ENCODE measurements around the gene BACH2. TPM values are rescaled to one million over a fixed set of nuclear protein-coding genes. Genes with fewer than 3 reads are reported as not detected.

BACH2 gene
- total and polyA plus RNA-seq, 2 of the 8 experiments (the other 6 are each of a cell fraction or from before 2014, with no cell fraction given) = 1.9 to 5.9 TPM

DNA sequence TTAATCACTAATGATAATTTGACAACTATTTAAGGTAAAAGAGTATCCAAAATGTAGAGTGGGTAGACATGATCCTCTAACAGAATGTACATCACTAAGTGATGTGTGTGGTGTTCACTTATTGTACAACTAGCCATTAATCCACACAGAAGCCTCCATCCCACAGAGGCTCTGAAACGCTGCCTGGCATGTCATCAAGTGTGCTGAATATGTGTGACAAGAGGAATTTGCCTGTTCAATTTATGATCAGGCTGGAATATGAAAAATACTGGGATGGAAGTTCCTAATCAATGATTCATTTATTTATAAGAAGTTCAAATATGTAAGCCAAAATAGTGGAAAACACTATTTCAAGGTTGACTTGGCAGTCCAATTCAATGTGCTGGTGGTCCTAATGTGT is 72.4 kb downstream of the BACH2 start (continued):
- TF ChIP-seq, protein P1, sequence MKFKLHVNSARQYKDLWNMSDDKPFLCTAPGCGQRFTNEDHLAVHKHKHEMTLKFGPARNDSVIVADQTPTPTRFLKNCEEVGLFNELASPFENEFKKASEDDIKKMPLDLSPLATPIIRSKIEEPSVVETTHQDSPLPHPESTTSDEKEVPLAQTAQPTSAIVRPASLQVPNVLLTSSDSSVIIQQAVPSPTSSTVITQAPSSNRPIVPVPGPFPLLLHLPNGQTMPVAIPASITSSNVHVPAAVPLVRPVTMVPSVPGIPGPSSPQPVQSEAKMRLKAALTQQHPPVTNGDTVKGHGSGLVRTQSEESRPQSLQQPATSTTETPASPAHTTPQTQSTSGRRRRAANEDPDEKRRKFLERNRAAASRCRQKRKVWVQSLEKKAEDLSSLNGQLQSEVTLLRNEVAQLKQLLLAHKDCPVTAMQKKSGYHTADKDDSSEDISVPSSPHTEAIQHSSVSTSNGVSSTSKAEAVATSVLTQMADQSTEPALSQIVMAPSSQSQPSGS (IDR thresholded peaks at IDR 0.05; ENCODE audit: low read length) = no peak
- TF ChIP-seq SIN3A (conservative IDR thresholded peaks at IDR 0.05 in 1 of 2, IDR thresholded peaks at IDR 0.05 in 1 of 2; ENCODE audit: low read depth in 1 of 2, low read length in 2 of 2) = no peak
- TF ChIP-seq POU5F1 (IDR thresholded peaks at IDR 0.05; ENCODE audit: low read depth, low read length) = no peak
- TF ChIP-seq BACH1 (IDR thresholded peaks at IDR 0.05; ENCODE audit: low read length) = no peak
- no peak for TF ChIP-seq RNF2 (IDR thresholded peaks at IDR 0.05; ENCODE audit: borderline replicate concordance, low read depth, low read length, missing control alignments, poor library complexity, severe bottlenecking)
- TF ChIP-seq JUN (IDR thresholded peaks at IDR 0.05; ENCODE audit: low read depth, low read length) = no peak
